HT1080 (cell line): ENCODE data around the gene URM1. TPM values are rescaled to one million over a fixed set of nuclear protein-coding genes. Genes with fewer than 3 reads are reported as not detected.
A peak's percentile ranks its signal among the peaks of the same experiment; 100 is the strongest.

ENCODE experiments used
- DNase-seq: peaks from one replicate; pipeline ENCODE4 v3.0.0-alpha.2; 2015; ENCODE audit warnings: low read depth
- total RNA-seq: library from RNA; depleted of rRNA; stranded (reverse); fragments of >200 nt; shearing (Covaris generic); gene quantifications from 2 replicates; pipeline ENCODE4 v1.2.3, GENCODE V29; 2014

URM1 gene
- total RNA-seq, 1 experiment from 2014 or later = 136 TPM

GRCh38 chr9:128344931-128345605, 26.1 kb upstream of the URM1 start:
- DNase-seq = no peak

DNA sequence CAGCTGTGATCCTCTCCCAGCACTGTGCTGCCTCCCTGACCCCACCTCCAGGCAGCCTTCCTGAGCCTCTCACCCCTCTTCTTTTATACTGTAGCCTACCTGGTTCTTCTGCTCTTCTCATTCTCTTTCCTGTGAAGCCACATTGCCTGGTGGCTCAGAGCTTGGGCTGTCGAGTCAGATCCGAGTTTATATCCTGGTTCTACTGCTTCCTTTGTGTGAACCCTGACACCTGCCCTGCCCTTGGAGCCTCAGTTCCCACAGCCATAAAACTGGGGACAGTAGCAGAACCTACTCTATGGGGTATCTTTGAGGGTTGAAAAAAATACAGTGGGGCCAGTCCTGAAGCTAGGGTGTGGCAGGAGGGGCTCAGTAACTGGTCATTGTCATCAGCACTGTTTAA, 22.0 kb upstream of the URM1 start:
- no peak for DNase-seq

- no peak for DNase-seq
Observed at GRCh38 chr9:128349772-128350171, 21.4 kb upstream of the URM1 start.

DNA sequence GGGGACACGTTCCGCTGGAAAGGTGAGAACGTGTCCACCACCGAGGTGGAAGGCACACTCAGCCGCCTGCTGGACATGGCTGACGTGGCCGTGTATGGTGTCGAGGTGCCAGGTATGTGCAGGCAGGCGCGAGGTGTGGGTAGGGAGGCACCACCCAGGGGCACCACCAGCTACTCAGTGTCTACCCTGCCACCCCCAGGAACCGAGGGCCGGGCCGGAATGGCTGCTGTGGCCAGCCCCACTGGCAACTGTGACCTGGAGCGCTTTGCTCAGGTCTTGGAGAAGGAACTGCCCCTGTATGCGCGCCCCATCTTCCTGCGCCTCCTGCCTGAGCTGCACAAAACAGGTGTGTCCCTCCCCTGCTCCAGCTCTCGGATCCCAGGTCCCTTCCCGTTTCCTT, 15.7 kb upstream of the URM1 start:
- no peak for DNase-seq

- DNase-seq = no peak
Observed at GRCh38 chr9:128358090-128358489, 13.1 kb upstream of the URM1 start.

DNA sequence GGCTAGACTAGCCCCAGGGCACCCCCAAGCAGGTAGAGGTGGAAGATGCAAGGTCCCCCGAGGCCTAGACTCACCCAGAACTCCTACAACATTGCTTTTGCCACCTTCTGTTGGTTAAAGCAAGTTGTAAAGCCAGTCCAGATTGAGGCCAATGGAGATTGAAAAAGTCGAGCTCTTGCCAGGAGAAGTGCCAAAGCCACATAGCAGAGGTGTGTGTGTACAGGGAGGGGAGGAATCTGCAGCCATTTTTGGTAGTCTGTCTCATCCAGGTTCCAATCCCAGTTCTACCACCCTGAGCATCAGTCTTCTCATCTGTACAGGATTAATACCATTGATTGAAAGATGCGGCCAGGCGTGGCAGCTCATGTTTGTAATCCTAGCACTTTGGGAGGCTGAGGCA, 12.3 kb upstream of the URM1 start:
- no peak for DNase-seq

DNA sequence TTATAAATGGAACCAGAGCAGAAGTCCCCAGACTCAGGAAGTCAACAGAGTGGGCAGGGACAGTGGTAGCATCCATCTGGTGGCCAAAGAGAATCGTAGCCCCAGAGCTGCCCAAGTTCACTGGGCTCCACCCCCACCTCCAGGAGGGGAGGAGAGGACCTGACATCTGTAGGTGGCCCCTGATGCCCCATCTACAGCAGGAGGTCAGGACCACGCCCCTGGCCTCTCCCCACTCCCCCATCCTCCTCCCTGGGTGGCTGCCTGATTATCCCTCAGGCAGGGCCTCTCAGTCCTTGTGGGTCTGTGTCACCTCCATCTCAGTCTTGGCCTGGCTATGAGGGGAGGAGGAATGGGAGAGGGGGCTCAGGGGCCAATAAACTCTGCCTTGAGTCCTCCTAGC, 10.3 kb upstream of the URM1 start:
- DNase-seq = no peak

GRCh38 chr9:128361296-128361985, 9.7 kb upstream of the URM1 start:
- DNase-seq = no peak

DNA sequence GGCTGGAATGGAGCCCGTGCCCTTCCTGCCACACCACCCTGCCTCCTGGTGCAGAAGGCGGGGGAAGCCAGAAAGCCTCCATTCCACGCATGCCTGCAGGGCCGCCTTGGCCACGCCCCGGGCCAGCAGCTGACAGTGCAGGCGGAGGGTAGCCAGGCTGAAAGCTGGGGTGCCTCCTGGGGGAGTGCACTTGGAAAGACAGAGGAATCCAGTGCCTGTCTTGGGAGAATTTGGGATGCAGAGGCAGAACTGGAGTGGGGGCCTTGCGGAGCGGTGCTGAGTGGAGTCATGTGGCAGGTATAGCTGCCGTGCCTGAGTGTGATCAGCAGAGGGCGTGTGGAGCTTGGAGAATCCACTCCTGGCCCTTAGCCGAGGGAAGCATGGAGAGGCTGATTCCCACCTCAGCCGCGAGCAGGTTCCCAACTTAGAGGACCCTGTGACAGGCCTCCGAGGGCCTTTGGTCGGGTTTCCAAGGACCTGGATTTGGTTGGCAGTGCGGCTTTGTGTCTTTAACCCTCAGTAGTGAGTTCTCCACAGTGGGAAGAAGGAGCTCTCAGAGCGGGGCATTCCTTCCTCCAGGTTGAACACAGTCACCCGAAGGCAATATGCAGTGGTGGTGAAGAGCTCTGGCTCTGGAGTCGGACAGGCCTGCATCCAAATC, 9.1 kb upstream of the URM1 start:
- DNase-seq = peak; percentile 82

DNA sequence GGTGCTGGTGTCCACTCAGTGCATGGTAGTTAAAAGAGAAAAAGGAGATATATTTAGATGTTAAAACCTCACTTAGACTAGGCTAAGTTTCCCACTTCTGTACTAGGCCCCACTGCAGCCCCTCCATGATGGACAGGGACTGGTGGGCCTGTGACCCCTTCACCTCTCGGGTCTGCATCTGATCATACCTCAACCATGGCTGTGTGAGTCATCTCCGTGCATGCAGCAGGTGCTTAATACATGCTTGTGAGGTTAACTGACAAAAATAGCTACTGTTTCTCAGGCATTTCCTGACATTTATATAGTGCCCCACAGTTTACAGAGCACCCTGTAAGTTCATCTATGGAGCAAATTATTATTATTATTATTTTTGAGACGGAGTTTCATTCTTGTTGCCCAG, 8.4 kb upstream of the URM1 start:
- no peak for DNase-seq

DNA sequence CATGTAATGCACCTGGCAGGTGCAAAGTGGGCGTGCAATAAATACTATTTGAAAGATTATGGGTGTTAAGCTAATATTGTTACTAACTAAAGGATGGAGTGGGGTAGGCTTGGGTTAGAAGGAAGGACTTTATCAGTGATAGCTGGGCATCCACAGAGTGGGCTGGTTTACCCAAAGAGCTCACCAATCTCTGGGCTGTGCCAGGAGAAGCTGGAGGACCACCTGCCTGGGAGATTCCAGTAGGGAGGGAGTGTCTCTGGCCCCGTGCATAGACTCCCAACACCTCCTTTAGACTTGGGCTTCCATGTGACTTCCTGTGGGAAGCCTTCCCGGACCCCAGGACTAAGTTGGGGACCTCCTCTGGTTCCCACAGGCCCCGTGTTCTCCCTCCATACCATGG, 5.6 kb upstream of the URM1 start:
- no peak for DNase-seq

GRCh38 chr9:128369024-128369706, 2.0 kb upstream of the URM1 start:
- no peak for DNase-seq

DNA sequence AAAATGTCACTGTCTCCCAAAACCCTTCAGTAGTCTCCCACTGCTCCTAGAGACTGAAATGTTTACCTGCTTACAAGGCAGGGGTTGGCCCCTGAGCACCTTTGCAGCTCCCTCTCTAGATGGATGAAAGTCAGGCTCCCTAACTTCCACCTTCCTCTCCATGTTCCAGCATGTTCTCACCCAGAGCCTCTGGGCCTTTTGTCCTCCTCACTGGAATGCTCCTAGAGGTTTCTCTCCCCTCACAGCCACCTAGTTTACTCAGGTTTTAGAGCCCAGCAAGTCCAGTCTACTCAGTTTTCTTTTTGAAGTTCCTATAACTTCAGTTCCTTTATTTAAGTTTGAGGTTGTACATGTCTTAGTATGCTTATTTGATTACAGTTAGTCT, 815 bp upstream of the URM1 start:
- no peak for DNase-seq

DNA sequence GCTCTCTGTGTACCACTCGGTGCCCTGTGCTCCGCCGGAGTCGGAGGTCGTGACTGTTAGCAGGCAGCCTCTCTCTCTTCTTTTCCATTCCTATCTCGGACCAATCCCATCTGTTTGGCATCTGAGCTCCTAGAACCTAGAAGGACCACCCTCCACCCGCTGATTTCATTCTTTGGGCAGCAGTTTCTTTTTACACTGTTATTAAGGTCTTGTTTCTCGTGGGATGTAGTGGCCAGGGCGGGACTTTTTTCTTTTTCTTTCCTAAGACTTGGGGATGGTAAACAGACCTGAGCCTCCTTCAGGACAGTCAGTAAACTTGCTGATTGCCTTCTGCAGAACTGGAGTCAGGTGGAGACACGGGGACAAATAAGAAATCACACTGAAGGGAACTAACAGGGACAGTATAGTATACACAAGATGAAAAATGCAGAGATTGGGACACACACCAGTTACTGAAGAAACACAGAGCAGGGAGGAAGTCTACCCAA, 500 bp downstream of the URM1 start:
- DNase-seq = no peak

DNA sequence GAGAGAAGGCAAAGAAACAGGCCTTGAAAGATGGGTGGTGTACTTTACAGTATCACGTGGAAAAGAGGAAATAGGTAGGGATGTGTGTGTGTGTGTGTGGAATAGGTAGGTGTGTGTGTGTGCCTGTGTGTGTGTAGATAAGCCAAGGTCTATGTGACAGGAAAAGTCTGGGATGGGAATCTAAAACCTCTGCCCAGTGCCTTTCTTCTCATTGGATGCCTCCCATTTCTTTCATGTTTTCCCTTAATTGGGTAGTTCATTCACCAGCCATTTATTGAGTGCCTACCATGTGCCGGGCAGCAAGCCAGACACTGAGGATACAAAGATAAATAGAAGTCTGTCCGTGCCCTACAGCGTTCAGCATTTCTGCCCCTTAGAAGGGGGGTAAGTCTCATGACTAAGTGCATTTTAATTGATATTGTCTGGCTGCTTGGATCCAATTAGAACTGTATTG, 1.0 kb downstream of the URM1 start:
- DNase-seq = peak; percentile 50

GRCh38 chr9:128372784-128373183, 1.6 kb downstream of the URM1 start:
- no peak for DNase-seq

DNA sequence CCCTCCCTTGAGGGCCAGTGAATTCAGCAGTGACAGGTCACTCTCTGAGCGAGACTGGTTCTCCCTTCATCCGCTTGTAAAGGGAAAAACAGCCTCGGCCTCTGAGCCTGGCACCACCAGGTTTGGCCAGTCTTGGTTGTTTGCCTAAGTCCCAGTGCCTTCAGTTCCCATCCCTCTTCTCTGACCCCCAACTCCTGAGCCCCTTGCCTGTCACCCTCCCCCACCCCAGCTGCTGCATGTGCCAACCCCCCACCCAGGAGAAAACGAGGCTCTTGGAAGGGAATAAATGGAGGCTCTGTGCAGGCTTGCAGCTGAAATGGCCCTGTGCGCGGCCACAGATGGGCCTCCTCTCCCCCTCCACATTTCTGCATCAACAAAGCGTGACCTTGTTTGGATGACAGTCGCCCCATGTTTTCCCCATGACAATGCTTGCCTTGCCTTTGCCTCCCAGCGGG, 3.1 kb downstream of the URM1 start:
- DNase-seq = no peak

DNA sequence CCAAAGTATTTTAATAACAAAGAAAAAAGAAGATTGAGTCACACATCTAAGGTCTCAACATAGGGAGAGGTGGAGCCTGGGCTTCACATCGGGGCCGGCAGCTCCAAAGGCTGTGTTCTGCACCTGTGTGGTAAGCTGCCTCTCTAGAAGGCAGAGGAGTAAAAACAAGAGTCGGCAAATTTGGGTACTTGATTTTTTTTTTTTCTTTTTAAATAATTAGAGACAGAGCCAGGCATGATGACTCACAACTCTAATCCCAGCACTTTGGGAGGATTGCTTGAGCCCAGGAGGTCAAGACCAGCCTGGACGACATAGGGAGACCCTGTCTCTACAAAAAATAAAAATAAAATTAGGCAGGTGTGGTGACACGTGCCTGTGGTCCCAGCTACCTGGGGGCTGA, 4.7 kb downstream of the URM1 start:
- DNase-seq = no peak

DNA sequence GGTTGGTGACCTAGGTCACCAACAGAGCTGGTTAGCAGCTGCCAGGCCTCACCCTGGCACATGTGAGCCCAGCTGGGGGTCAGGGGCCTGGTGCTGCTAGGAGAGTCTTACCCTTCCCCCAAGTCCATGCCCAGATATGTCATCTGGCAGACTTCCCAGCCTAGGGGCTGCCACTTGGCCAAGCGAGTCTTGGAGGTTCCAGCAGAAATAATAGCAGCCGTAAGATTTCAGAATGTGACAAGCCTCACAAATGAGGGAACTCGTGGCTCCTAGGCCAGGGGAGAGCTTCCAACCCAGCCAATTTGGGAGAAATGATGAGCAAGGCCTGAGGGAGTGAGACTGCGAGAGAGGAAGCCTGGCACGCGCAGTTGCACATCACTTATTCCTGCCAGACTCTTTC, 11.1 kb downstream of the URM1 start:
- no peak for DNase-seq

- no peak for DNase-seq
Observed at GRCh38 chr9:128383007-128383753, 12.0 kb downstream of the URM1 start.

- DNase-seq = no peak
Observed at GRCh38 chr9:128383791-128384190, 12.6 kb downstream of the URM1 start.
